NCI-H82 (cell line): ENCODE results near the gene PBX3.

Source experiments
- DNase-seq: peaks from one replicate; lab custom pipeline; 2025; lab: John Stamatoyannopoulos, UW

Gene PBX3

DNA sequence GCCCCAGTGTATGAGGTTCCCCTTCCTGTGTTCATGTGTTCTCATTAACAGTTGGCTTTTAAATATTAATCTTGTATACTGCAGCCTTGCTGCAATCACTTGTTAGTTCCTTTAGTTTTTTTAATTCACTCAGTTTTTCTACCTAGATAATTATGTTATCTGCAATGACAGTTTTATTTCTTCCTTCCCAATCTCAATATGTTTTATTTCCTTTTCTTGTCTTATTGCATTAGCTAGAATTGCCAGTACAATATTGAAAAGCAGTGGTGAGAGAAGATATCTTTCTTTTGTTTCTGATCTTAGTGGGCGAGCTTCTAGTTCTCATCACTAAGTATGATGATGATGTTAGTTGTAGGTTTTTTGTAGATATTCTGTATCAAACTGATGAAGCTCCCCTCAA is 232.2 kb downstream of the PBX3 start:
- no peak for DNase-seq

DNA sequence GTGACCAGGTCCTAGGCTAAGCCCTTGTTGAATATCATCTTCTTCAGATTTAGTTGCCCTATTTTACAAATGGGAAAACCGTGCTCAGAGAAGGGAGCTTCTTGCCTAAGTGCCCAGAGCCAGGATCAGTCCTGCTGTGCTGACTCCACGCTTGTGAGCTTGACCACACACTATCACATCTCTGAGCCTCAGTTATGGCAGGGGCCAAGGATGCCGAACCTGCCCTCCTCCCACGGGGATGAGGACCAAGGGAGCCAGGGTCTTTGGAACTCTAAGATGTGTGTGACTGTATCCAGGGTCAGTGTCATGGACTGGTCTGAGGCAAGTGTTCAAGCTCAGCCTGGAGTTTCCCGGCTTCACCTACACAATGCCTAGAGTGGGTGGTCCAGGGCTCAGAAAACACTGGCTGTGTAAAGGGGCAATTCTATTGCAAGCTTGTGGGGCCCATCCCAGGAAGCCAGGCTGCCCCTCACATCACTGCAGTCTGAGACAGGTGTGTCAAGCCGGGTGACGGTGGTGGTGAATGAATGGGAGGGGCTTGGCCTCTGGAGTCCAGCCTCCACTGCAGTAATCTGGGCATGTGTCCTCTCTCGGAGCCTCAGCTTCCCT is 235.7 kb downstream of the PBX3 start:
- no peak for DNase-seq

- DNase-seq: no peak
These were observed 236.5 kb downstream of the PBX3 start for GRCh38 chr9:125983681-125984080.

DNA sequence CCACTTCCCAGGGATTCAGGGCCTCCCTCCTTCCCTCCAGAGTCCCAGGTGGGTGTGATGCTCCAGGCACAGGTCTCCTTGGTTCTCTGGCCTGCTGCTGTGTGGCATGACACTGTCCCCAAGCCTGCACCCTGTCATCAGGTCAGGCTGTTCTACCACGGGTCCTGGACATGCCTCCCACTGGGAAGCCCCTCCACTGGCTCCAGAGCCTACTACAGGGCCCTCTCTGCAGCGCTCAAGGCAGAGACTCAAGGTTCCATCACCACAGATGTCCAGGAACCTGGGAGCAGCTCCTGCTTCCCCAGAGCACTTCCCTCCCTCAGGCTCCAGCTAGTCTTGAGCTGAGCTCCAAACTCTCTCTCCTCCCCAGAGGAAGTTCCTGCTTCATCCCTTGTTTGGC is 237.3 kb downstream of the PBX3 start:
- no peak for DNase-seq

GRCh38 chr9:125985142-125985997 is 238.2 kb downstream of the PBX3 start:
- DNase-seq: no peak

- DNase-seq: no peak
These were observed 239.0 kb downstream of the PBX3 start for GRCh38 chr9:125985998-125986655.

DNA sequence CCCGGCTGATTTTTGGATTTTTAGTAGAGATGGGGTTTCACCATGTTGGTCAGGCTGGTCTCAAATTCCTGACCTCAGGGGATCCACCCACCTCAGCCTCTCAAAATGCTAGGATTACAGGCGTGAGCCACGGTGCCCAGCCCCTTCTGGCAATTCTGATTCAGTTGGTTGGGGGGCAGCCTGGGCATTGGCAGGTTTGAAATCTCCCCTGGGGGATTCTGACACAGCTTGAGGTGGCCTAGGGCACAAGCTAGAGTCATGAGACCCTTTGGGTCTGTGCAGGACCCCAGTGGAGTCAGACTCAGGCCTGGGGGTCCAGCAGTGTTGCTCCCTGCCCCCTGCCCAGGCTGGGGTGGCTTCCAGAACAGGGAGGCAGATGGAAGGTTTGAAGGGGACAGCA is 239.8 kb downstream of the PBX3 start:
- DNase-seq: no peak

DNA sequence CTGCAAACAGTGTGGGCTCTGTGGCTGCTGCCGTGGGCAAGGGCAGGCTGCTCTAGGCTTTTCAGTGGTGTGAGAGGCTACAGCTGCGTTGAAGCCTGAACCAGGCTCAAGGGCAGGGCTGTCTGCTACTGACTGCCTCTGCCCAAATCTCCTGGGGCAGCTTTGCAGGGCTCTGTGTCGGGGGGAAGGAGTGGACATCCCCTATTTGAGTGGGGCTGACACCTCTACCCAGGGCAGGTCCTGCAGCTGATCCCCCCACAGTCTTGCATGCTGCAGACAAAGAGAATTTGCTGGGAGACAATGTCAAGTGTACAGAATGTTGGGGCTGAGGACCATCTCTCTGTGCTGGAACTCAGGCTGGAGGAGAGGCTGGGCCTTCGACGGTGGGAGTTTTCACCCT is 240.2 kb downstream of the PBX3 start:
- DNase-seq: no peak

DNA sequence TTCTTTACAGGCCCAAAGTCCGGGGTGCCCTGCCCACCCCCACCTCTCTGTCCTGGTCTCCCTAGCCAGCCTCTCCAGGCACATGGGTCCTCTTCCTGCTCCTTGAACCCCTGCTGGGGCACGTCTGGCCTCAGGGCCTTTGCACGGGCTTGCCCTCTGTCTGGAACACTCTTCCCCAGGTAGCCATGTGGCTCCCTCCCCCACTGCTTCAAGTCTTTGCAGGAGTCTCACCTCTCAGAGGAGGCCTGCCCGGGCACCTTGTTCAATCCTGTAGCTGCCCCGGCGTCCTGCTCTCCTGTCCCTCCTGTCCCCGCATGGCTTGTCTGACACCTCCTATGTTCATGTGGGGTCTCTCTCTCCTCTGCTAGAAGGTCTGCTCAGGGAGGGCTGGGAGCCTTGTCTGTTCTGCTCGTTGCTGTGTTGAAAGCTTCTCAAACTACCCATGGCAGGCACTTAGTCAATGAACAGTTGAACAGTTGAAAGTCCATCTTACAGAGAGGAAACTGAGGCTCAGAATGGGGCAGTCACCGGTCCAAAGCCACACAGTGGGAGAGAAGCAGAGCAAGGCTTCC is 241.4 kb downstream of the PBX3 start:
- no peak for DNase-seq

DNA sequence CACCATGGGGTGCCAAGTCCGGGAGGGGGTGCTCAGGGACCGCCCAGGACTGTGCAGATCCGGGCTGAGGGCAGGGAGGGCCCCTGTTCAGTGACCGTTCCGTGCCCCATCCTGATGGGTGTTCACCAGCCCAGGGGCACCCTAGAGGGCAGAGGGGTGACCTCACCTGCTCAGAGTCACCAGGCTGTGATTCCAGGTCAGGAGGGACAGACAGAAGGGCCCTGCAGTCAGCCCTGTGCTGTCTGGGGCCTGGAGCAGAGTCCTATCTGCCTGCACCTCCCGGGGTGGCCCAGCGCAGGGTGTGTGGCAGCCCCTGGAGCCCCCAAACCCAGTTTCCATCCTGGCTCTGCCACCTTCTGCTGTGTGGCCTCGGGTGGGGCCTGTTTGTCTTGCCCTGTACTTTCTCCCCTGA is 241.9 kb downstream of the PBX3 start:
- DNase-seq: no peak

DNA sequence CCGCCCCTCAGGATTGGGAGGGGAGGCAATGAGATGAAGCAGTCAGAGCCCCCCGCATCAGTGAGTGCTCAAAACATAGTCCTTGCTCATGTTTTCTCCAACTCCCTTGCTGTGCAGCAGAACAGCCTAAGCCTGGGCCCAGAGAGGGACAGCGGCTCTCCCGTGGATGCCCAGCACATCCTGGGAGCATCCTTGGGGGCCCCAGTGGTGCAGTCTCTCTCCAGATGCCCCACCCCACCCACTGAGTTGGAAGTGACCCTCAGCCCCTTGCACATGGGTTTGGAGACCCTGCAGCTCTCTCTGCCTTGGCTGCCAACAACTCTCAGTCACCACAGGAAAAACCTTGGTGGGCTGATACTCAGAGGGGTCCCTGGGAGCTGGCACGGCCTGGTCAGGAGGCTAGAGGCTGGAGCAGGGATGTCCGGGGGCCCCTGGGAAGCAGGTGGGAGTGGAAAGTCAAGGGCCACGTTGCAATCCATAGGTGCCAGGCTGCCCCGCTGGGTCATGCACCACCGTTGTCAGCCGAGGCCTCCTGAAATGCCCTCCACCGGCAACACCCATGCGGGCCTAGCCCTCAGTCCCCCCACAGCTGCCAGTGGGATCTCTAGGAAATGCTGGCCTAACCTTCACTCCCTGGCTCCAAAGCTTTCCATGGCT is 242.5 kb downstream of the PBX3 start:
- no peak for DNase-seq

DNA sequence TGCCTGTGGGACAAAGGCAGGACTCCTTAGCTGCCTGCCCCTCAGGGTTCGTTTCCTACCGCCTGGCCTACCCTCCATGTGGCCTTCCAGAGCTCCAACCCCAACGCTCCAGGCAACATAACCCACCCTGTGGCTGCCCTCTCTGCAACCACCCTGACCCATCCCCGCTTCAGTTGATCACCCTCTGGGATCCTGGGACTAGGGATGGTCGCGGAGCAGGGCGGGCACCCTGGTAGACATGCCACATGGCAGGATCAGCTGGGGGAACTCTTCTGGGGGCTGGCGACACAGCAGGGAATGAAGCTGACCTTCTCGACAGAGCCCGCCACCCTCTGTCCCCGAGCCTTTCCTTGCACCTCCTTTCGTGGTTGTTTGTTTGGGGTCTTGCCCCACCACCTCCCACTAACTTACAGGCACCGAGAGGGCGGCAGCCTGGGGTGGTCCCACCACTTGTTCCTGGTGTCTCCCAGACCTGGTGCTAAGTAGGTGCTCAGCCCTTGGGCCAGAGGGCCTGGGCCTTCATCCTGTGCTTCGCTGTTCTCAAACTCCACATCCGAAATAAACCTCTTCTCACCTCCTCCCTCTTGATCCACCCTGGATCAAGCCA is 243.1 kb downstream of the PBX3 start:
- DNase-seq: no peak

DNA sequence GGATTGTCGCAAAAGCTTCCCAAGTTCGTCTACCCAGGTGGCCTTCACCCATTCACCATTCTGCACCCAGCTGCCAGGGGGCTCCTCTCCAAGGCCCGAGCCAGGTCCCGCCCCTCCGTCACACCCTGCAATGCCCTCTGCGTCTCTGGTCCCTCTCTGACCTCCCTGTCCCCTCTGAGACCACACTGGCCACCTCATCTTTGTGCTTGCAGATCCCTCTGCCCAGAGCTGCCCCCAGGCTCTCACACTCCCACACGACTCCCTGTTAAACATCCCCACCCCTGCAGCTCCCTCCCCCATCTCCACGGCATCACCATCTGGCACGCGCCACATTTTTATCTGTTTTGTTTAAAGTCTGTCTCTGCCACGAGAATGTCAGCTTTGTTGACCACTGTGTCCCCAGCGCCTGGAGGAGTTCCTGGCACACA is 243.6 kb downstream of the PBX3 start:
- peak; percentile 48 for DNase-seq

DNA sequence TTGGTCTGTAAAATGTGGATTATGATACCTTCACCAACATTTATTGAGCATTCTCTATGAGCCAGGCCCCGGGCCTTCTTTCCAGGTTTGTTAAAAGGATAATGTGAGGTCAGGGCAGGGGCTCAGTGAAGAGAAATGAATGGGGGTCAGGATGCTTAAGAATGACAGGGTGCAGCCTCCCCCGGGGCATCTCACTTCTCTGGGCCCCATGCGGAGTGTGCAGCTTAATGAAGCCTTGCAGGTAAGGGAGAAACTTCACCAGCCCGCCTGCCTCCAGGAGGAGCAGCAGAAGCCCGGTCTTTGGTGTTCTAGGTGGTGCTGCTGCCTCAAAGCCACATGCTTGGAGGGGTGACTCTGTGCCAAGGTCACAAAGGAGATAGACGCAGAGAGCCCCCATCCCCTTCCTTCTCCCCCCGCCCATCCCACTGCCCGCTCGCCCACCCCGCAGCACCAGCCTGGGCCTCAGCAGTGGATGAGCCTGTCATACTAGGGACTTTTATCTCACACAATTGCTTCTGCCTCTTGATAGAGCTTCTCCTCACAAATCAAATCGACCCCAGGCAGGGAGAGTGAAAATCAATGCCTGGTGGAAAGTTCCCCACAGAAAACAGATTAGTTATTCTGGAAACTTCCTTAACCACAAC is 244.8 kb downstream of the PBX3 start:
- no peak for DNase-seq

- no peak for DNase-seq
These were observed 245.4 kb downstream of the PBX3 start for GRCh38 chr9:125992557-125992956.

GRCh38 chr9:125993466-125993865 is 246.3 kb downstream of the PBX3 start:
- no peak for DNase-seq

GRCh38 chr9:125994066-125994943 is 247.1 kb downstream of the PBX3 start:
- no peak for DNase-seq

GRCh38 chr9:125995006-125995405 is 247.8 kb downstream of the PBX3 start:
- no peak for DNase-seq

DNA sequence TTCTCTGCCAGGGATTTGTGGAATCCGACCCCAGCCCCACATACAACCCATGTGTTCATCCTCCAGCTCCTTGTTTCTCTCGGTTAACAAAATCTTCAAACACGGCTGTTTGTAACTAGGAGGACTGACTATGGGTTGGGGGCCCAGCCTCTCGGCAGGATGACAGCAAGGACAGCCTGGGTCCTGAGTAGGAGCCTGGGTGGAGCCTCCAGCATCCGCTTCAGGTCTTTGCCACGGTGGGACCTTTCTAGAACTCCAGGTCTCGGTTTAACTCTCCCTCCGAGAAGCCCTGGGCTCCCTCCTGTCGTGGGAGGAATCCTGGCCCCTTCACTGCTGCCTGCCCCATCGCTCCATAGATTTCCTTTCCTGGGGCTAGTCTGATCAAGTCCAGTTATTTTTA is 248.5 kb downstream of the PBX3 start:
- no peak for DNase-seq

DNA sequence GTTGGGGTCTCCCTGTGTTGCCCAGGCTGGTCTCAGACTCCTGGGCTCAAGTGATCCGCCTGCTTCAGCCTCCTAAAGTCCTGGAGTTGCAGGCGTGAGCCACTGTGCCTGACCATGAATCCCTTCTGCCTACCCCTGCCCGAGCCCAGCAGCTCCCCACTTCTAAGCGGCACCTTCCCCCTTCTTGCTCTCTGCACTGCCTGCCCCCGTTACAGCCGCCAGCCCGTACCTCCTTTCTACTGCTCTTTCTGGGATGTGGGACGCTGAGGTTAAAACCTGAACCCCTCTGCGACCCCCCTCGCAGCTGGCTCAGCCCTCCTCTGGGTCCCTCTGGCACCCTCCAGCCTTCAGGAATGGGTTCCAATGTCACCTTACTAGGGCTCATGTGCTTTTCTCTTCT is 249.6 kb downstream of the PBX3 start:
- no peak for DNase-seq
